Uterus (tissue), 4 donors: ENCODE measurements around the gene PAQR3. TPM values are rescaled to one million over a fixed set of nuclear protein-coding genes. Genes with fewer than 3 reads are reported as not detected.

Experiments
- DNase-seq, 2 donors: peaks; one replicate each; pipeline ENCODE4 v3.0.0-alpha.2; 2019 to 2020
- H3K27ac ChIP-seq, 2 donors: fragments of 200-600 bp; sonication (generic); 1 replicate in 1 of 2; 2 replicates in 1 of 2; pipeline ENCODE4 v1.5.1; 2016 to 2018
- H3K27me3 ChIP-seq, 2 donors: fragments of 200-600 bp; sonication (generic); one replicate each; pipeline ENCODE4 v1.5.1; 2018 to 2019; ENCODE audit warnings: control low read depth in 1 of 2
- H3K36me3 ChIP-seq, 2 donors: fragments of 200-600 bp; sonication (generic); one replicate each; pipeline ENCODE4 v1.5.1; 2019; ENCODE audit warnings: control low read depth in 1 of 2
- H3K4me1 ChIP-seq, 2 donors: fragments of 200-600 bp; sonication (generic); one replicate each; pipeline ENCODE4 v1.5.1; 2018 to 2019; ENCODE audit warnings: control low read depth in 1 of 2
- H3K4me3 ChIP-seq, 2 donors: fragments of 200-600 bp; sonication (generic); 1 replicate in 1 of 2; 2 replicates in 1 of 2; pipeline ENCODE4 v1.5.1; 2018 to 2019; ENCODE audit warnings: mild to moderate bottlenecking in 1 of 2
- H3K9me3 ChIP-seq, 2 donors: fragments of 200-600 bp; sonication (generic); one replicate each; pipeline ENCODE4 v1.5.1; 2019; ENCODE audit warnings: control low read depth in 1 of 2
- CTCF ChIP-seq, 4 experiments: fragments of 200-600 bp in 2 of 4; fragments of 450-650 bp in 2 of 4; sonication (generic) in 2 of 4; IDR thresholded peaks; one replicate each; pipeline ENCODE4 v1.5.1; 2016 to 2019; ENCODE audit warnings: antibody characterized with exemption in 4 of 4, mild to moderate bottlenecking in 2 of 4, moderate library complexity in 1 of 4
- POLR2A ChIP-seq, 2 donors: fragments of 450-650 bp; IDR thresholded peaks; one replicate each; pipeline ENCODE4 v1.6.1; 2016; ENCODE audit warnings: antibody characterized with exemption in 2 of 2, mild to moderate bottlenecking in 1 of 2, moderate library complexity in 1 of 2
- intact Hi-C: fragments of 100-400 bp; cut with DNase I; formaldehyde crosslinking; loops from one replicate; pipeline ENCODE4 v1.15.1; 2023; ENCODE audit warnings: low total_unique reads
- total RNA-seq, 4 donors: library from RNA; depleted of rRNA in 3 of 4; stranded (reverse); fragments of >200 nt in 3 of 4; gene quantifications; one replicate each; pipeline versions ENCODE4 v1.1.0 to v1.2.4, GENCODE V29; 2014 to 2023
- donor health status: DM: yes; HTN: yes; CAD: no.

Gene PAQR3
- total RNA-seq, 4 donors from 2014 or later = 4.1 to 23.2 (median 19.5) TPM

- TF ChIP-seq POLR2A (IDR thresholded peaks at IDR 0.05) = no peak
- TF ChIP-seq CTCF (IDR thresholded peaks at IDR 0.05) = no peak
- H3K27ac ChIP-seq = peak overlapping the region; percentile 71 to 88
- no peaks in the 10 kb centered on the region for H3K4me1 ChIP-seq
- H3K36me3 ChIP-seq = no peaks in the 10 kb centered on the region
- intact Hi-C loops = no loop called here
- H3K4me3 ChIP-seq = no peak overlapping the region
- no peaks in the 10 kb centered on the region for H3K9me3 ChIP-seq
- H3K27me3 ChIP-seq = no peaks in the 10 kb centered on the region
- DNase-seq = peak; percentile 22 to 59
These were observed 32.1 kb upstream of the PAQR3 start for GRCh38 chr4:78971326-78971725.

- Histone ChIP-seq H3K27ac (peak overlapping the region; percentile 78 to 86), H3K36me3 (no peaks in the 10 kb centered on the region), H3K27me3 (no peaks in the 10 kb centered on the region), H3K4me3 (no peak overlapping the region), H3K9me3 (no peaks in the 10 kb centered on the region), H3K4me1 (no peaks in the 10 kb centered on the region)
- no peak for DNase-seq
- no peak for TF ChIP-seq POLR2A (IDR thresholded peaks at IDR 0.05)
- no peak for TF ChIP-seq CTCF (IDR thresholded peaks at IDR 0.05)
- intact Hi-C loops = no loop called here
These were observed 23.4 kb upstream of the PAQR3 start for GRCh38 chr4:78962597-78963115.

GRCh38 chr4:78960926-78961325 lies 21.7 kb upstream of the PAQR3 start:
- DNase-seq = no peak

GRCh38 chr4:78956975-78957374 lies 17.7 kb upstream of the PAQR3 start:
- no peaks in the 10 kb centered on the region for H3K4me1 ChIP-seq
- no peaks in the 10 kb centered on the region for H3K9me3 ChIP-seq
- intact Hi-C loops = no loop called here
- no peaks in the 10 kb centered on the region for H3K27me3 ChIP-seq
- TF ChIP-seq POLR2A (IDR thresholded peaks at IDR 0.05) (no peak), CTCF (IDR thresholded peaks at IDR 0.05) (no peak)
- no peak overlapping the region for H3K27ac ChIP-seq
- no peak for DNase-seq
- H3K4me3 ChIP-seq = no peak overlapping the region
- H3K36me3 ChIP-seq = no peaks in the 10 kb centered on the region

More at GRCh38 chr4:78960926-78961325, 21.7 kb upstream of the PAQR3 start:
- no peaks in the 10 kb centered on the region for H3K36me3 ChIP-seq
- no peak overlapping the region for H3K4me3 ChIP-seq
- H3K27me3 ChIP-seq = no peaks in the 10 kb centered on the region
- no peaks in the 10 kb centered on the region for H3K9me3 ChIP-seq
- no peak for TF ChIP-seq CTCF (IDR thresholded peaks at IDR 0.05)
- no peak for TF ChIP-seq POLR2A (IDR thresholded peaks at IDR 0.05)
- intact Hi-C loops = no loop called here
- no peaks in the 10 kb centered on the region for H3K4me1 ChIP-seq
- peak overlapping the region; percentile 78 to 86 for H3K27ac ChIP-seq

GRCh38 chr4:78953769-78954666 lies 14.8 kb upstream of the PAQR3 start:
- H3K4me3 ChIP-seq = no peak overlapping the region
- H3K27ac ChIP-seq = no peak overlapping the region
- no peaks in the 10 kb centered on the region for H3K36me3 ChIP-seq
- peak in 3 of 4 experiments; percentile 12 to 35 (median 32) for TF ChIP-seq CTCF (IDR thresholded peaks at IDR 0.05)
- TF ChIP-seq POLR2A (IDR thresholded peaks at IDR 0.05) = no peak
- DNase-seq = no peak
- no peaks in the 10 kb centered on the region for H3K9me3 ChIP-seq
- no peaks in the 10 kb centered on the region for H3K4me1 ChIP-seq
- no peaks in the 10 kb centered on the region for H3K27me3 ChIP-seq
- intact Hi-C loops = loop anchor here (5.0 kb wide), 1 partner anchor 1263 kb away; no protein-coding TSS in a partner anchor
